SK-N-SH (cell line): ENCODE results near the gene DUXB. TPM values are rescaled to one million over a fixed set of nuclear protein-coding genes. Genes with fewer than 3 reads are reported as not detected.

Experiments used
- CTCF ChIA-PET: fragments of 300-600, 350-600 bp; formaldehyde crosslinking; extraction: SDS; loops from one replicate; lab custom pipeline; 2021; lab: Yijun Ruan, JAX
- POLR2A ChIA-PET: fragments of 350-600 bp; sonication (Branson Sonifier 250); formaldehyde crosslinking; extraction: SDS; loops from one replicate; lab custom pipeline; 2020; ENCODE audit warnings: antibody characterized with exemption, inconsistent platforms; lab: Yijun Ruan, JAX
- DNase-seq: peaks from one replicate; pipeline ENCODE4 v3.0.0; 2012
- H2AFZ ChIP-seq: fragments of 200-600 bp; sonication (generic); 2 replicates; pipeline ENCODE4 v1.8.1; 2016; ENCODE audit warnings: antibody characterized with exemption, mild to moderate bottlenecking, low read depth
- H3F3A ChIP-seq: fragments of 200-600 bp; sonication (generic); replicated peaks from 2 replicates; pipeline ENCODE3; 2016; ENCODE audit warnings: antibody characterized with exemption, mild to moderate bottlenecking; ENCODE audit not compliant: insufficient read depth
- H3K27ac ChIP-seq, 2 experiments: fragments of 200-500 bp in 1 of 2; fragments of 200-600 bp in 1 of 2; sonication (Bioruptor generic) in 1 of 2; sonication (generic), shearing (Covaris generic) in 1 of 2; 2 replicates each; pipeline versions ENCODE4 v1.5.1 to v1.6.1; 2014 to 2016; ENCODE audit warnings: low read depth in 2 of 2, inconsistent platforms in 1 of 2, low read length in 1 of 2, mild to moderate bottlenecking in 1 of 2, mixed read lengths in 1 of 2
- H3K27me3 ChIP-seq: fragments of 200-600 bp; sonication (generic), shearing (Covaris generic); 2 replicates; pipeline ENCODE4 v1.6.1; 2016; ENCODE audit warnings: mixed run types; ENCODE audit not compliant: insufficient read depth
- H3K36me3 ChIP-seq, 2 experiments: fragments of 200-500 bp in 1 of 2; fragments of 200-600 bp in 1 of 2; sonication (Bioruptor generic) in 1 of 2; sonication (generic) in 1 of 2; replicated peaks in 1 of 2; 2 replicates each; pipeline versions ENCODE3 to v1.5.1; 2014 to 2016; ENCODE audit warnings: low read length in 1 of 2, mild to moderate bottlenecking in 1 of 2; ENCODE audit not compliant: insufficient read depth in 2 of 2, control insufficient read depth in 1 of 2
- H3K4me1 ChIP-seq, 2 experiments: fragments of 200-500 bp in 1 of 2; fragments of 200-600 bp in 1 of 2; sonication (Bioruptor generic) in 1 of 2; sonication (generic), shearing (Covaris generic) in 1 of 2; 2 replicates each; pipeline versions ENCODE4 v1.5.1 to v1.6.1; 2014 to 2016; ENCODE audit warnings: low read depth in 1 of 2, low read length in 1 of 2, mixed run types in 1 of 2; ENCODE audit not compliant: insufficient read depth in 2 of 2, control insufficient read depth in 1 of 2
- H3K4me2 ChIP-seq: fragments of 200-600 bp; sonication (generic), shearing (Covaris generic); 2 replicates; pipeline ENCODE4 v1.6.1; 2017; ENCODE audit warnings: mixed run types
- H3K4me3 ChIP-seq, 2 experiments: fragments of 200-500 bp in 1 of 2; fragments of 200-600 bp in 1 of 2; sonication (Bioruptor generic) in 1 of 2; sonication (generic), shearing (Covaris generic) in 1 of 2; 2 replicates each; pipeline versions ENCODE4 v1.5.1 to v1.8.1; 2014 to 2016; ENCODE audit warnings: low read depth in 2 of 2, inconsistent platforms in 1 of 2, low read length in 1 of 2, mild to moderate bottlenecking in 1 of 2, mixed read lengths in 1 of 2, moderate library complexity in 1 of 2
- H3K79me2 ChIP-seq: fragments of 200-600 bp; sonication (generic); 2 replicates; pipeline ENCODE4 v1.8.1; 2017; ENCODE audit warnings: mild to moderate bottlenecking; ENCODE audit not compliant: insufficient read depth
- H3K9ac ChIP-seq: fragments of 200-600 bp; sonication (generic); 2 replicates; pipeline ENCODE4 v1.6.1; 2017; ENCODE audit warnings: mixed run types
- H3K9me2 ChIP-seq: fragments of 200-600 bp; sonication (generic); 2 replicates; pipeline ENCODE4 v1.6.1; 2017; ENCODE audit warnings: mixed run types
- H3K9me3 ChIP-seq: fragments of 200-600 bp; sonication (generic); 2 replicates; pipeline ENCODE4 v1.6.1; 2017; ENCODE audit warnings: mixed run types, mild to moderate bottlenecking, moderate library complexity
- H4K20me1 ChIP-seq: fragments of 200-600 bp; sonication (generic); 2 replicates; pipeline ENCODE4 v1.6.1; 2017; ENCODE audit warnings: mild to moderate bottlenecking, mixed run types; ENCODE audit not compliant: insufficient read depth
- CHD2 ChIP-seq: fragments of 150-350 bp; IDR thresholded peaks from 2 replicates; pipeline ENCODE4 v1.6.1; 2018; ENCODE audit warnings: low read length; ENCODE audit not compliant: partially characterized antibody
- ELF1 ChIP-seq: IDR thresholded peaks from 2 replicates; pipeline ENCODE4 v1.4.0; 2012
- EP300 ChIP-seq, 2 experiments: IDR thresholded peaks; 2 replicates each; pipeline versions ENCODE4 v1.4.0 to v1.6.1; 2012; ENCODE audit warnings: borderline replicate concordance in 1 of 2, low read depth in 1 of 2, low read length in 1 of 2
- FOSL2 ChIP-seq: IDR thresholded peaks from 2 replicates; pipeline ENCODE4 v1.4.0; 2012; ENCODE audit warnings: low read depth, mild to moderate bottlenecking, moderate library complexity, borderline replicate concordance
- FOXM1 ChIP-seq: IDR thresholded peaks from 2 replicates; pipeline ENCODE4 v1.4.0; 2012; ENCODE audit warnings: low read depth, mild to moderate bottlenecking
- GABPA ChIP-seq: IDR thresholded peaks from 2 replicates; pipeline ENCODE4 v1.4.0; 2012; ENCODE audit warnings: low read depth, mild to moderate bottlenecking
- JUND ChIP-seq: IDR thresholded peaks from 2 replicates; pipeline ENCODE4 v1.4.0; 2012
- MAX ChIP-seq: IDR thresholded peaks from 2 replicates; pipeline ENCODE4 v1.4.0; 2012; ENCODE audit warnings: low read depth
- NFIC ChIP-seq: IDR thresholded peaks from 2 replicates; pipeline ENCODE4 v1.4.0; 2012; ENCODE audit warnings: borderline replicate concordance
- REST ChIP-seq: IDR thresholded peaks from 2 replicates; pipeline ENCODE4 v1.6.1; 2012; ENCODE audit warnings: mild to moderate bottlenecking, low read depth, low read length, moderate library complexity
- RXRA ChIP-seq: IDR thresholded peaks from 2 replicates; pipeline ENCODE4 v1.4.0; 2012; ENCODE audit warnings: low read depth, mild to moderate bottlenecking, borderline replicate concordance
- SIN3A ChIP-seq: IDR thresholded peaks from 2 replicates; pipeline ENCODE4 v1.6.1; 2012; ENCODE audit warnings: low read depth, mild to moderate bottlenecking, low read length, moderate library complexity, borderline replicate concordance
- USF2 ChIP-seq: fragments of 150-350 bp; IDR thresholded peaks from 2 replicates; pipeline ENCODE4 v1.6.1; 2017; ENCODE audit warnings: antibody characterized with exemption, low read length, low read depth, borderline replicate concordance
- WGBS: methylation state at CpG from one replicate; pipeline ENCODE4 v1.1.6; 2017; ENCODE audit warnings: low lambda C conversion rate; 5-methylcytosine and 5-hydroxymethylcytosine counted together
- polyA plus RNA-seq, 3 experiments: library from polyadenylated mRNA; depleted of rRNA; stranded (reverse); fragments of >200 nt; gene quantifications; 2 replicates each; pipeline ENCODE4 v1.2.3, GENCODE V29; 2012
- TF ChIP-seq, protein P1 (sequence below): IDR thresholded peaks from 2 replicates; pipeline ENCODE4 v1.4.0; 2012; ENCODE audit warnings: low read depth, borderline replicate concordance
- TF ChIP-seq, protein P2 (sequence below): IDR thresholded peaks from 2 replicates; pipeline ENCODE4 v1.4.0; 2012; ENCODE audit warnings: low read depth, borderline replicate concordance

DUXB gene
- polyA plus RNA-seq, 1 of the 3 experiments (the other 2 are of a cell fraction) = not detected

DNA sequence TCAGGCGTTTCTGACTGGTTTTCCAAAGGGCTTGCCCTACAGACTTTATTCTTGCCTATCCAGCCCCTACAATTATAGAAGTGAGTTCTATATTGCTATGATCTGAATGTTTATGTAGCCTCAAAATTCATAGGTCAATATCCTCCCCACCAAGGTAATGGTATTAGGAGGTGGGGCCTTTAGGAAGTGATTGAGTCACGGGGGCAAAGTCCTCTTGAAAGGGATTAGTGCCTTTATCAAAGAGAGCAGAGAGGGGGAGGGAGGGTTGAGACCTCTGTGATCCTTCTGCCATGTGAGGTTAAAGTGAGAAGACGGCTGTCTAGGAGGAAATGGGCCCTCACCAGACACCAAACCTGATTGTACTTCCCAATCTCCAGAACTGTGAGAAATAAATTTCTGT is 26.0 kb upstream of the DUXB start (continued):
- TF ChIP-seq, protein P1, sequence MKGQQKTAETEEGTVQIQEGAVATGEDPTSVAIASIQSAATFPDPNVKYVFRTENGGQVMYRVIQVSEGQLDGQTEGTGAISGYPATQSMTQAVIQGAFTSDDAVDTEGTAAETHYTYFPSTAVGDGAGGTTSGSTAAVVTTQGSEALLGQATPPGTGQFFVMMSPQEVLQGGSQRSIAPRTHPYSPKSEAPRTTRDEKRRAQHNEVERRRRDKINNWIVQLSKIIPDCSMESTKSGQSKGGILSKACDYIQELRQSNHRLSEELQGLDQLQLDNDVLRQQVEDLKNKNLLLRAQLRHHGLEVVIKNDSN = no peak
- no peak for TF ChIP-seq JUND
- no peak for TF ChIP-seq REST
- TF ChIP-seq ELF1 = no peak
- TF ChIP-seq EP300 (IDR thresholded peaks at IDR 0.05; ENCODE audit: borderline replicate concordance in 1 of 2, low read depth in 1 of 2, low read length in 1 of 2) = no peak
- no peak for TF ChIP-seq MAX
- TF ChIP-seq RXRA = no peak
- no peak for TF ChIP-seq FOXM1
- TF ChIP-seq, all 33 proteins: peak for 0

GRCh38 chr16:75726390-75726789 is 25.1 kb upstream of the DUXB start, which contains the start of gene CPHXL:
Gene CPHXL (minus strand): TSS chr16:75726490. CDS start chr16:75726442, 48 bp downstream.
- Histone ChIP-seq H3K27me3 (no peaks in the 10 kb centered on the region), H3K9me2 (no peaks in the 10 kb centered on the region), H2AFZ (no peak within 1 kb of the TSS), H3K9me3 (no peaks in the 10 kb centered on the region), H3K79me2 (no peaks in the 10 kb centered on the region), H3K27ac (no peak within 1 kb of the TSS), H3K9ac (no peak within 1 kb of the TSS), H3K4me2 (no peak within 1 kb of the TSS), H3K36me3 (no peaks in the 10 kb centered on the region), H4K20me1 (no peaks in the 10 kb centered on the region), H3K4me1 (no peaks in the 10 kb centered on the region), H3F3A (no peaks in the 10 kb centered on the region), H3K4me3 (no peak within 1 kb of the TSS)
- CTCF ChIA-PET = no interaction called here
- no peak for TF ChIP-seq USF2
- TF ChIP-seq CHD2 = no peak
- TF ChIP-seq NFIC = no peak
- no peak for TF ChIP-seq GABPA
- TF ChIP-seq SIN3A = no peak
- no peak for TF ChIP-seq JUND
- TF ChIP-seq FOSL2 = no peak
- TF ChIP-seq, protein P2, sequence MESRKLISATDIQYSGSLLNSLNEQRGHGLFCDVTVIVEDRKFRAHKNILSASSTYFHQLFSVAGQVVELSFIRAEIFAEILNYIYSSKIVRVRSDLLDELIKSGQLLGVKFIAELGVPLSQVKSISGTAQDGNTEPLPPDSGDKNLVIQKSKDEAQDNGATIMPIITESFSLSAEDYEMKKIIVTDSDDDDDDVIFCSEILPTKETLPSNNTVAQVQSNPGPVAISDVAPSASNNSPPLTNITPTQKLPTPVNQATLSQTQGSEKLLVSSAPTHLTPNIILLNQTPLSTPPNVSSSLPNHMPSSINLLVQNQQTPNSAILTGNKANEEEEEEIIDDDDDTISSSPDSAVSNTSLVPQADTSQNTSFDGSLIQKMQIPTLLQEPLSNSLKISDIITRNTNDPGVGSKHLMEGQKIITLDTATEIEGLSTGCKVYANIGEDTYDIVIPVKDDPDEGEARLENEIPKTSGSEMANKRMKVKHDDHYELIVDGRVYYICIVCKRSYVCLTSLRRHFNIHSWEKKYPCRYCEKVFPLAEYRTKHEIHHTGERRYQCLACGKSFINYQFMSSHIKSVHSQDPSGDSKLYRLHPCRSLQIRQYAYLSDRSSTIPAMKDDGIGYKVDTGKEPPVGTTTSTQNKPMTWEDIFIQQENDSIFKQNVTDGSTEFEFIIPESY = no peak
- no peak for TF ChIP-seq MAX
- WGBS = 42% methylated on average over 5 of the region's 5 CpGs
- no peak for DNase-seq
- POLR2A ChIA-PET = no interaction called here
